GM21367 (cell line): ENCODE results near the gene MLKL.
"Not testable (repeated sequence)": the region's sequence is repeated elsewhere in the genome, so short reads cannot be mapped to it uniquely, and the experiment has no call there.

Experiments used
- ATAC-seq: cut with Tn5 transposase; IDR thresholded peaks from one replicate; pipeline ENCODE4 v1.9.1; 2021; ENCODE audit not compliant: unreplicated experiment

MLKL gene

GRCh38 chr16:74700116-74700437 is 585 bp downstream of the MLKL start:
- no peak for ATAC-seq

DNA sequence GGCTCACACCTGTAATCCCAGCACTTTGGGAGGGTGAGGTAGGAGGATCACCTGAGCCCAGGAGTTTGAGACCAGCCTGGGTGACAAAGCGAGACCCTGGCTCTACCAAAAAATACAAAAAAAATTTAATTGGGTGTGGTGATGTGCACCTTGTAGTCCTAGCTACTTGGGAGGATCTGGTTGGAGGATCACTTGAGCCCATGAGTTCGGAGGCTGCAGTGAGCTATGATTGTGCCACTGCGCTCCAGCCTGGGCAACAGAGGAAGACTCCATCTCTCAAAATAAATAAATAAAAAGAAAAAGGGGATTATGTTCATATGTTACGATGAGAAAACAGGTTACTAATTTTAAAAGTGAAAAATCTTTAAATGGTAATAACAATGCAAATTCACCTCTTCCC is 996 bp downstream of the MLKL start:
- no peak for ATAC-seq

GRCh38 chr16:74698222-74698621 is 2.4 kb downstream of the MLKL start:
- ATAC-seq, result no peak

DNA sequence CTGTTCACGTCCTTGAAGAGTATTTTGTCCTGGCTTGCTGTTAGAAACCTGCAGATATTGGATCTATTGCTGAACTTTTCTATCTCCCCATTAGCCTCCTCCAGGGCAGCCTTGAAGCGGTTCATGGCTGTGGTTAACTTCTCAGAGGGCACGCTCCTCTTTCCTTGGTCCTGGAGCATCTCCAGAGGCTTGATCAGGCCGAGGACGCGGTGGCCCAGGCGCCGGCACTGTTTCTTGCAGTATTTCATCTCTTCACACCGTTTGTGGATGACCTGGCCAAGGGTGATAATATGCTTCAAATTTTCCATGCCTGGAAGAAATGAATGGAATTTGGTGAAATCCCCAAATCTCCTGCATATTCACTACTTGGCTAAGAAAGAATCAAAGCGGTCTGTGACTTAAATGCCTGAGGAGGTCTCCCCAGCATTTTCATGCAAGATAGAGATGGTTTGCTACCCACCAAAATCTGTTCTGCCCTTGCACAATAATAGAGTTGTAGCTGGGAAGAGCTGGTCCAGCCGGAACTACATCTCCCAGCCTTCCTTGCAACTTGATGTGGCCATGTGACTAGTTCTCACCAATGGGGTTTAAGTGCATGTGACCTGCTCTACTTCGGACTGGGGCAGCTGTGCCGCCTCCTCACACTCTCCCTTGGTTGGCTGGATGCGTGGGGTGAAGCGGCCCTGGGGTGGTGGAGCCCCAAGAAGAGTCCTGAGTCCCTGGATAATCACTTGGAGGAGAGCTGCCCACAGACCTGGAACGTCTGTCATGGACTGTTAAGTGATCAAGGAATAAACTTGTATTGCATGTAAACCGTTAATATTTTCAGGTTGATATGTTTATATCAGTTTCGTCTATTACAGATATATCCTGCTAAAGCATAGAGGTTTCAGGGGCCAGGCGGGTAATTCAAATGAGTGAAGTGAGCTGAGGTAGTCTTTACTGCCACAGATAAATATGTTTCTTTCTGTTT is 4.9 kb downstream of the MLKL start:
- ATAC-seq, result peak; percentile 74

- no peak for ATAC-seq
Measured at GRCh38 chr16:74691093-74691855, 9.4 kb downstream of the MLKL start.

DNA sequence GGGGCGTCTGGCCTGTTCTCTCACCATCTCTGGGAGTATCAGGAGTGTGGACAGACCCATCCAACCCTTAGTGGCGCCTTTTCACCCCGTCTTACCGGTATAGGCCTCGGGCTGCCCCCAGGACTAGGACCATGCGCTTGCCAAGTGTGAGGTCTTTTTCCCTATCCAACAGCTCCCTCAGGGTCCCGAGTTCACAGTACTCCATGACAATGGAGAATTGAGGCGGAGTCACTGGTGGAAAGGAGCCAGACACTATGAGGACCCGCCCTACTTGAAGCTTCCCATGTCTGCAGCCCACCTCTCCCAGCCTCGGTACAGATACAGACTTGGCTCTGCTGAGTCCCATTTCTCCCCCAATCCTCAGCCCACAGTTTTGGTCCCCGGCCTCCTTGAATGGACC is 18.1 kb downstream of the MLKL start:
- ATAC-seq, result no peak

DNA sequence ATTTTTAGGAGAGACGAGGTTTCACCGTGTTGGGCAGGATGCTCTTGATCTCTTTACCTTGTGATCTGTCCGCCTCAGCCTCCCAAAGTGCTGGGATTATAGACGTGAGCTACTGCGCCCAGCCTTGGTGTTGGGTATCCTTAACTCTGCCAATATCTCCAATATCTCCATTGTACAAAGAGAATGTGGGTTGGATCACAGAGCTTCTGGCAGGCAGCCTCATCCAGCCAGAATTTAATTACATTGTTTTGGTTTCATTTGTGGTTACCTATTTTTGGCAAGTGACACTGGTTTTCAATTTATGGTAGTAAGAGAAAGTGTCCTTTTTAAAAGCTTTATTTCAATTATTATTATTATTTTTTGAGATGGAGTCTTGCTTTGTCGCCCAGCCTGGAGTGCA is 20.0 kb downstream of the MLKL start:
- ATAC-seq, result no peak

GRCh38 chr16:74679983-74680382 is 20.7 kb downstream of the MLKL start:
- ATAC-seq, result no peak

DNA sequence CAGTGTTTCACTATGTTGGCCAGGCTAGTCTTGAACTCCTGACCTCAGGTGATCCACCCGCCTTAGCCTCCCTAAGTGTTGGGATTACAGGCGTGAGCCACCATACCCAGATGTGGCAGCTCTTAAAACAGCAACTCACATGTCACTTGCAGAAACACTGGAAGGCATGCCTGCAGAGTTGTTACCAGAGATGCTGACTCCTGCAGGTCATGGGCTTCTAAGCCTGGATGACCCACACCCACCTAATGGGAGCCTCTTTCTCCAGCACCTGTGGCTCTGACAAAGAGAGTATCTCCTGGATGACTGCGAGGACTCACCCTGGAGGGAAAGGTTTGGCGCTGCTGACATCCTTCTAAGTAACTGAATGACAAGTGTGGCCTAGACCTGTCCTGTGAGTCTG is 22.8 kb downstream of the MLKL start:
- no peak for ATAC-seq

DNA sequence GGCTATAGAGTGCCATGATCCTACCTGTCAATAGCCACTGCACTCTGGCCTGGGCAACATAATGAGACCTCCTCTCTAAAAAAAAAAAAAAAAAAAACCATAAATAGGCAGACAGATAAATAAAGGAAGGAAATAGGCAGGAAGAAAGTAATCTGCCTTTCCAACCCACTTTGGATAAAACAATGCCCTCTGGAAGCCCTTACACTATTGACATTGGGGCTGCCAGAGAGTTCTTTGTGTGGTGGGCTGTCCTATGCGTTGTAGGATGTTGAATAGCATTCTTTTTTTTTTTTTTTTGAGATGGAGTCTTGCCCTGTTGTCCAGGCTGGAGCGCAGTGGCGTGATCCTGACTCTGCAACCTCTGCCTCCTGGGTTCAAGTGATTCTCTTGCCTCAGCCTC is 26.8 kb downstream of the MLKL start:
- ATAC-seq, result no peak

- not testable (repeated sequence) for ATAC-seq
Measured at GRCh38 chr16:74668877-74669276, 31.8 kb downstream of the MLKL start.

GRCh38 chr16:74667255-74667700 is 33.4 kb downstream of the MLKL start:
- ATAC-seq, result no peak

DNA sequence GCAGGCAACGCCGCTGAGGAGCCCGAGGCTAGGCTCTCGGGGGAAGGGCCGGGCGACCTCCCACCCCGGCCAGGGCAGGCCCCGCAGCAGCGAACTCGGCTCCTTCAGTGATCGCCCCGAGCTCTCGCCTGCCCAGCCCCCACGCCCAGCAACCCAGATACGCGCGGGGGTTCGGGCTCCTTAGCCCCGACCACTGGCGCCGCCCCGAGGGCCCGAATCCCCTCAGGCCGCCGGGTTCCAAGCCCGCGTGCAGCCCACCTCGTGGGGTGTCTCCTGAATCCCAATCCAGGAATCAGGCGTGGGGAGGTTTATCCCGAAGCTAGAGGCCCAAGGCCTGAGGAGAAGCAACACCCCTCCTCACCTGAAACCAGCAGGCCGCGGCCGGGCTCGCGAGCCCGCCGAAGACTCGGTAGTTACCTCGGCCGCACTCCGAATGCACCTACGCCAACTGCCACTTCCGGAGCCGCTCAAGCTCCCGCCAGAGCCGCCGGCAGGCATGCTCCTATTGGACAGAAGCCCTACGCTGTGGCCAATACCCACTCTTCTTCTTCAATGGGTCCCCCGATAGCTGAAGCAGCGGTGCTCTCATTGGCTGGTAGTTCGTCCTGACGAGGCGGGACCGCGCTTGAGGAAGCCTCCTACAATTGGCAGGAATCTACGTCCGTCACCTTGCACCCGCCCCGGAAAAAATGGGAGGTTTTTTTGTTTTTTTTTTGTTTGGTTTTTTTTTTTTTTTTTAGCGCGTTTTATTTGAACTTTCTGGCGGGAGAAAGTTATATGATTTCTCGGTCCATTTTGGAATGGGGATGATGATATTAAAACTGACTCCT is 34.0 kb downstream of the MLKL start, which contains the start of gene RFWD3:
Gene RFWD3, minus strand, starts transcription at position 453 of the 830 bp plus-strand sequence. CDS start 5,428 bp downstream, outside the sequence.
- ATAC-seq, result peak; percentile 100

GRCh38 chr16:74666010-74666421 is 34.6 kb downstream of the MLKL start:
- no peak for ATAC-seq

- no peak for ATAC-seq
Measured at GRCh38 chr16:74661064-74661463, 39.6 kb downstream of the MLKL start.

- ATAC-seq, result no peak
Measured at GRCh38 chr16:74660383-74660782, 40.3 kb downstream of the MLKL start.

DNA sequence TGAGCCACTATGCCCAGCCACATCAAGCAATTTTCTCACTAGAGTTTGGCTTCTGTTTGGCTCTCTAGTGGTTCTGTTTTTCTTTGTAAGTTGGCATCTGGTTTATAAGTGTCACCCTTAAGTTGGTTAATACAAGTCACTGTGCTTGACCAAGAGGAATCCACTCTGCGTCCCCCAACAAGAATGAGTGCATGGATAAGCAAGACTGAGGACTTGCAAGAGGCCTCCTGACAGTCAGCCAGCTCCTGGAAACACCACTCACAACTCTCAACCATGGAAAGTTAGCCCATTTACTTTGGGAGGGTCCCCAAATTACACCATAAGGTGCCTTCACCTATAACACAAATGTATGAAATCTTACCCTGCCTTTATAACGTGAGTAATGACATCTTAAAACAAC is 41.6 kb downstream of the MLKL start:
- ATAC-seq, result no peak

- ATAC-seq, result no peak
Measured at GRCh38 chr16:74657870-74658642, 42.6 kb downstream of the MLKL start.

GRCh38 chr16:74654536-74655050 is 46.1 kb downstream of the MLKL start:
- ATAC-seq, result no peak

DNA sequence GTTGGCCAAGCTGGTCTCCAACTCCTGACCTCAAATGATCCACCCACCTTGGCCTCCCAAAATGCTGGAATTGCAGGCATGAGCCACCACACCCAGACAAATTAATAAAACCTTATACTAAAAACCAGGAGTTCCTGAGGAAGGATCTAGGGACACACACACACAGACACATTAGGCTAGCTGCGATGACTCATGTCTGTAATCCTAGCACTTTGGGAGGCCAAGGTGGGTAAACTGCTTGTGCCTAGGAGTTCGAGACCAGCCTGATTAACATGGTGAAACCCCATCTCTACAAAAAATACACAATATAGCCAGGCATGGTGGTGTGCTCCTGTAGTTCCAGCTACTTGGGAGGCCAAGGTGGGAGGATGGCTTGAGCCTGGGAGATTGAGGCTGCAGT is 47.8 kb downstream of the MLKL start:
- ATAC-seq, result not testable (repeated sequence)
